Ishikawa (cell line): Measurements from ENCODE around the gene PITPNC1.

Experiments
- CEBPB ChIP-seq: IDR thresholded peaks from 2 replicates; pipeline ENCODE4 v1.6.1; 2012
- CREB1 ChIP-seq: IDR thresholded peaks from 2 replicates; pipeline ENCODE4 v1.6.1; 2012; ENCODE audit warnings: low read depth
- EGR1 ChIP-seq: IDR thresholded peaks from 2 replicates; pipeline ENCODE4 v1.6.1; 2012
- EP300 ChIP-seq: IDR thresholded peaks from 2 replicates; pipeline ENCODE4 v1.6.1; 2012; ENCODE audit warnings: borderline replicate concordance
- FOXM1 ChIP-seq: IDR thresholded peaks from 2 replicates; pipeline ENCODE4 v1.6.1; 2012; ENCODE audit warnings: low read depth, borderline replicate concordance
- NFIC ChIP-seq: IDR thresholded peaks from 2 replicates; pipeline ENCODE4 v1.6.1; 2012
- RAD21 ChIP-seq: IDR thresholded peaks from 2 replicates; pipeline ENCODE4 v1.6.1; 2012; ENCODE audit warnings: low read depth
- TAF1 ChIP-seq: IDR thresholded peaks from 2 replicates; pipeline ENCODE4 v1.6.1; 2012; ENCODE audit warnings: low read depth, mild to moderate bottlenecking
- TCF12 ChIP-seq: IDR thresholded peaks from 2 replicates; pipeline ENCODE4 v1.6.1; 2012; ENCODE audit warnings: low read depth
- TEAD4 ChIP-seq: IDR thresholded peaks from 2 replicates; pipeline ENCODE4 v1.6.1; 2012
- USF1 ChIP-seq: IDR thresholded peaks from 2 replicates; pipeline ENCODE4 v1.6.1; 2012
- YY1 ChIP-seq: IDR thresholded peaks from 2 replicates; pipeline ENCODE4 v1.6.1; 2012; ENCODE audit warnings: low read depth
- ZBTB7A ChIP-seq: IDR thresholded peaks from 2 replicates; pipeline ENCODE4 v1.6.1; 2012; ENCODE audit warnings: low read depth
- TF ChIP-seq, protein P1 (sequence below): IDR thresholded peaks from 2 replicates; pipeline ENCODE4 v1.6.1; 2012; ENCODE audit warnings: low read depth, mild to moderate bottlenecking
- TF ChIP-seq, protein P2 (sequence below): IDR thresholded peaks from 2 replicates; pipeline ENCODE4 v1.6.1; 2012

The PITPNC1 gene

DNA sequence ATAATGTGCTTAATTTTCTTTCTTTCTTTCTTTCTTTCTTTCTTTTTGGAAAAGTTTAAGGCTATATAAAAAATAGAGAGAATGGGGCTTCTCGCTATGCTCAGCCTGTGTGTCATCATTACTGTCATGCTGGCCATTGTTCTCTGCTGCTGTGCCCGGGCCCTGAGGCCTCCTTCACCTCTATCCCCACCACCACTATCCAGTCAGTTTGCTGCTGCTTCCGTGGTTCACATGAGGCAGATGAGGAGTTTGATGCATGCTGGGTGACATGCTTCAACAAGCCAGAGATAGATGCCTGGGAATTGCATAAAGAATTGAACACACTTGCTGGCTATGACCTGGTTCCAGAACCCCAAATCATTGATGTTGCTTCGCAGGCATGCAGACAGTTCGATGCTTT lies 36.3 kb downstream of the PITPNC1 start:
- TF ChIP-seq, protein P1, sequence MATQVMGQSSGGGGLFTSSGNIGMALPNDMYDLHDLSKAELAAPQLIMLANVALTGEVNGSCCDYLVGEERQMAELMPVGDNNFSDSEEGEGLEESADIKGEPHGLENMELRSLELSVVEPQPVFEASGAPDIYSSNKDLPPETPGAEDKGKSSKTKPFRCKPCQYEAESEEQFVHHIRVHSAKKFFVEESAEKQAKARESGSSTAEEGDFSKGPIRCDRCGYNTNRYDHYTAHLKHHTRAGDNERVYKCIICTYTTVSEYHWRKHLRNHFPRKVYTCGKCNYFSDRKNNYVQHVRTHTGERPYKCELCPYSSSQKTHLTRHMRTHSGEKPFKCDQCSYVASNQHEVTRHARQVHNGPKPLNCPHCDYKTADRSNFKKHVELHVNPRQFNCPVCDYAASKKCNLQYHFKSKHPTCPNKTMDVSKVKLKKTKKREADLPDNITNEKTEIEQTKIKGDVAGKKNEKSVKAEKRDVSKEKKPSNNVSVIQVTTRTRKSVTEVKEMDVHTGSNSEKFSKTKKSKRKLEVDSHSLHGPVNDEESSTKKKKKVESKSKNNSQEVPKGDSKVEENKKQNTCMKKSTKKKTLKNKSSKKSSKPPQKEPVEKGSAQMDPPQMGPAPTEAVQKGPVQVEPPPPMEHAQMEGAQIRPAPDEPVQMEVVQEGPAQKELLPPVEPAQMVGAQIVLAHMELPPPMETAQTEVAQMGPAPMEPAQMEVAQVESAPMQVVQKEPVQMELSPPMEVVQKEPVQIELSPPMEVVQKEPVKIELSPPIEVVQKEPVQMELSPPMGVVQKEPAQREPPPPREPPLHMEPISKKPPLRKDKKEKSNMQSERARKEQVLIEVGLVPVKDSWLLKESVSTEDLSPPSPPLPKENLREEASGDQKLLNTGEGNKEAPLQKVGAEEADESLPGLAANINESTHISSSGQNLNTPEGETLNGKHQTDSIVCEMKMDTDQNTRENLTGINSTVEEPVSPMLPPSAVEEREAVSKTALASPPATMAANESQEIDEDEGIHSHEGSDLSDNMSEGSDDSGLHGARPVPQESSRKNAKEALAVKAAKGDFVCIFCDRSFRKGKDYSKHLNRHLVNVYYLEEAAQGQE = no peak
- TF ChIP-seq FOXM1 (no peak), TCF12 (no peak), EP300 (no peak), NFIC (no peak), TAF1 (no peak), CEBPB (no peak), YY1 (no peak), ZBTB7A (no peak), CREB1 (no peak), RAD21 (no peak), EGR1 (no peak), TEAD4 (no peak), USF1 (no peak)
- TF ChIP-seq, protein P2, sequence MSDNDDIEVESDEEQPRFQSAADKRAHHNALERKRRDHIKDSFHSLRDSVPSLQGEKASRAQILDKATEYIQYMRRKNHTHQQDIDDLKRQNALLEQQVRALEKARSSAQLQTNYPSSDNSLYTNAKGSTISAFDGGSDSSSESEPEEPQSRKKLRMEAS = no peak

GRCh38 chr17:67414130-67414529 lies 37.0 kb downstream of the PITPNC1 start:
- TF ChIP-seq YY1 (no peak), RAD21 (no peak), TEAD4 (no peak), USF1 (no peak), TAF1 (no peak), EGR1 (no peak)
- TF ChIP-seq, protein P1 = no peak

GRCh38 chr17:67414559-67414958 lies 37.5 kb downstream of the PITPNC1 start:
- no peak for TF ChIP-seq EP300
- no peak for TF ChIP-seq CREB1
- TF ChIP-seq EGR1 = no peak
- no peak for TF ChIP-seq TAF1
- TF ChIP-seq, protein P1 = no peak
- TF ChIP-seq, protein P2 = no peak
- TF ChIP-seq CEBPB = no peak
- TF ChIP-seq YY1 = no peak
- no peak for TF ChIP-seq ZBTB7A
- no peak for TF ChIP-seq USF1
- no peak for TF ChIP-seq NFIC
- TF ChIP-seq TCF12 = no peak
- no peak for TF ChIP-seq RAD21
- TF ChIP-seq FOXM1 = no peak
- TF ChIP-seq TEAD4 = no peak

DNA sequence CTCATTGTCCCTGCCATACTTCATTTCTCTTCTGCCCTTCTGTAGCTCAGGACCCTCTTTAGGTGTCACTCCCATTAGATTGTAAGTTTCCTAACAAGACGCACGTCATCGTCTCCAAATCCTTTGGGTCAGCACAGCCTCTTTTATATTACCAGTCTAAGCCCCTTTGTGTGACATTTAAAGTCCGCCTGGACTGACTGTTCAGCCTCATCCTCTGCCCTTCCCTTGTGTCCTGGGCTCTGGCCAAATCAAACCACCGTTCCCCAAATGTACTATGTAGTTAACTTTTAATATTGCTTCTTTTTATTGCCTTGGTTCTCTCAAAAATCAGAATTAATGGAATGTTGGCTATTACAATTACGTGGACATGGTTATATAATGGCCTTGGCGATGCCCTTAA lies 38.2 kb downstream of the PITPNC1 start:
- TF ChIP-seq TEAD4 (no peak), EGR1 (no peak), FOXM1 (no peak), USF1 (no peak), EP300 (no peak), NFIC (no peak), CREB1 (no peak), ZBTB7A (no peak), TCF12 (no peak), YY1 (no peak), TAF1 (no peak), RAD21 (no peak), CEBPB (no peak)
- TF ChIP-seq, protein P2 = no peak
- TF ChIP-seq, protein P1 = no peak
